Measurements from ENCODE around the gene PSTPIP2. TPM values are rescaled to one million over a fixed set of nuclear protein-coding genes. Genes with fewer than 3 reads are reported as not detected.
"Not testable (repeated sequence)": the region's sequence is repeated elsewhere in the genome, so short reads cannot be mapped to it uniquely, and the experiment has no call there.

Gene PSTPIP2
- total and polyA plus RNA-seq, 10 donors: 18.3 to 153 (median 117) TPM

- no peak for DNase-seq
- intact Hi-C loops (cut with DNase I; ENCODE audit: low total_unique reads): no loop called here
- Histone ChIP-seq H3K36me3 (peaks cover 0 to 9% (median 0%) of the 10 kb centered on the region in 6 donors), H3K4me3 (no peak overlapping the region), H3K27ac (peak overlapping the region; percentile 20 to 81 (median 66)), H3K4me1 (peaks cover 16 to 76% (median 42%) of the 10 kb centered on the region in 6 donors), H3K27me3 (replicated peaks in 1 of 7) (no peaks in the 10 kb centered on the region), H3K9me3 (no peaks in the 10 kb centered on the region)
- TF ChIP-seq POLR2AphosphoS5 (IDR thresholded peaks at IDR 0.05) (no peak), POLR2A (IDR thresholded peaks at IDR 0.05) (no peak), CTCF (IDR thresholded peaks at IDR 0.05 in 8 of 11, conservative IDR thresholded peaks at IDR 0.05 in 3 of 11) (no peak)
- 58 to 80% (median 63%) methylated on average over 6 of the region's 6 CpGs for WGBS, 5 donors
These were observed 20.2 kb downstream of the PSTPIP2 start for GRCh38 chr18:46051731-46052461.

DNA sequence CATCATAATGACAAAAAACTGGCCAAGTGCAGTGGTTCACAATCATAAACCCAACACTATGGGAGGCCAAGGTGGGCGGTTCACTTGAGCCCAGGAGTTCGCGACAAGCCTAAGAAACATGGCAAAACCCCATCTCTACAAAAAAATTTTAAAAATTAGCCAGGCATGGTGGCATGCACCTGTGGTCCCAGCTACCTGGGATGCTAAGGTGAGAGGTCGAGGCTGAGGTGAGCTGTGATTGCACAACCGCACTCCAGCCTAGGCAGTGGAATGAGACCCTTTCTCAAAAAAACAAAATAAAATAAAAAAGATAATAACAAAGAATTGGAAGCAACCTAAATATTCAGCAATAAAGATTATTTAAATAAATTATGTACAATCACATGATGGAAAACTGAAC is 21.8 kb downstream of the PSTPIP2 start:
- no peak for TF ChIP-seq POLR2AphosphoS5 (IDR thresholded peaks at IDR 0.05)
- TF ChIP-seq POLR2A (IDR thresholded peaks at IDR 0.05): no peak
- TF ChIP-seq CTCF (IDR thresholded peaks at IDR 0.05 in 8 of 11, conservative IDR thresholded peaks at IDR 0.05 in 3 of 11): no peak
- WGBS, 5 donors: 92 to 99% (median 93%) methylated on average over 5 of the region's 5 CpGs
- intact Hi-C loops (cut with DNase I; ENCODE audit: low total_unique reads): no loop called here
- H3K4me1 ChIP-seq: peaks cover 9 to 73% (median 35%) of the 10 kb centered on the region in 6 donors
- DNase-seq: no peak
- no peaks in the 10 kb centered on the region for H3K27me3 ChIP-seq (replicated peaks in 1 of 7)
- no peak overlapping the region for H3K4me3 ChIP-seq
- no peak overlapping the region for H3K27ac ChIP-seq
- peaks cover 0 to 18% (median 0%) of the 10 kb centered on the region in 6 donors for H3K36me3 ChIP-seq
- no peaks in the 10 kb centered on the region for H3K9me3 ChIP-seq

GRCh38 chr18:46048641-46049040 is 23.4 kb downstream of the PSTPIP2 start:
- intact Hi-C loops (cut with DNase I; ENCODE audit: low total_unique reads): no loop called here
- H3K27ac ChIP-seq: peak overlapping the region in 3 of 8 donors; percentile 5 to 40 (median 28)
- peaks cover 0 to 18% (median 0%) of the 10 kb centered on the region in 6 donors for H3K36me3 ChIP-seq
- peaks cover 8 to 61% (median 25%) of the 10 kb centered on the region in 6 donors for H3K4me1 ChIP-seq
- H3K4me3 ChIP-seq: no peak overlapping the region
- DNase-seq: no peak
- no peaks in the 10 kb centered on the region for H3K27me3 ChIP-seq (replicated peaks in 1 of 7)
- 72 to 95% (median 81%) methylated on average over 1 of the region's 1 CpG for WGBS, 5 donors
- TF ChIP-seq POLR2A (IDR thresholded peaks at IDR 0.05) (no peak), POLR2AphosphoS5 (IDR thresholded peaks at IDR 0.05) (no peak), CTCF (IDR thresholded peaks at IDR 0.05 in 8 of 11, conservative IDR thresholded peaks at IDR 0.05 in 3 of 11) (no peak)
- H3K9me3 ChIP-seq: no peaks in the 10 kb centered on the region

GRCh38 chr18:46047369-46047768 is 24.7 kb downstream of the PSTPIP2 start:
- H3K9me3 ChIP-seq; H3K4me3 ChIP-seq; intact Hi-C loops (cut with DNase I; ENCODE audit: low total_unique reads); H3K27me3 ChIP-seq (replicated peaks in 1 of 7); DNase-seq: not testable (repeated sequence)
- Histone ChIP-seq H3K27ac (peak overlapping the region in 5 of 8 donors; percentile 4 to 60 (median 31)), H3K36me3 (peaks cover 0 to 18% (median 0%) of the 10 kb centered on the region in 6 donors), H3K4me1 (peaks cover 12 to 61% (median 35%) of the 10 kb centered on the region in 6 donors)
- WGBS, 5 donors: 92 to 95% (median 93%) methylated on average over 13 of the region's 13 CpGs

Measured in spleen (tissue), 11 donors.